ENCODE measurements around the gene TAF4B. TPM values are rescaled to one million over a fixed set of nuclear protein-coding genes. Genes with fewer than 3 reads are reported as not detected.
"Not testable (repeated sequence)": the region's sequence is repeated elsewhere in the genome, so short reads cannot be mapped to it uniquely, and the experiment has no call there.

Gene TAF4B
- total RNA-seq, 1 donor from 2014 or later, result 2.3 TPM

DNA sequence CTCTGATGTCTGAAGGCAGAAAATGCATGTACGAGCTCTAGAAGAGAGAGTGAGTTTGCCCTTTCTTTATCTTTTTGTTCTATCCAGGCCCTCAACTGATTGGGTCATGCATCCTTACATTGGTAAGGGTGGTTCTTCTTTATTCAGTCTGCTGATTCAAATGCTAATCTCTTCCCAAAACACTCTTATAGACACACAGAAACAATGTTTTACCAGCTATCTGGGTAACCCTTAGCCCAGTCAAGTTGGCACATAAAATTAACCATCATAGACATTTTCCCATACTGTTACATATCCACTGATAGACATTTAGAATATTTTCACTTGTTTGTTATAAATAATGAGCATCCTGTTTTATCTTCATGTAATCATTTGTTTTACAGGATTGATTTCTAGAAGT is 141.2 kb downstream of the TAF4B start:
- Mint-ChIP-seq H3K4me3 (ENCODE audit: unreplicated experiment) (no peak overlapping the region), H3K27ac (ENCODE audit: unreplicated experiment) (no peak overlapping the region), H3K27me3 (ENCODE audit: unreplicated experiment) (no peaks in the 10 kb centered on the region), H3K9me3 (ENCODE audit: unreplicated experiment) (peaks cover 4% of the 10 kb centered on the region), H3K36me3 (ENCODE audit: unreplicated experiment) (no peaks in the 10 kb centered on the region), H3K4me1 (ENCODE audit: unreplicated experiment) (no peaks in the 10 kb centered on the region)
- DNase-seq (ENCODE audit: extremely low spot score, unreplicated experiment), result no peak
- TF ChIP-seq, protein P1, sequence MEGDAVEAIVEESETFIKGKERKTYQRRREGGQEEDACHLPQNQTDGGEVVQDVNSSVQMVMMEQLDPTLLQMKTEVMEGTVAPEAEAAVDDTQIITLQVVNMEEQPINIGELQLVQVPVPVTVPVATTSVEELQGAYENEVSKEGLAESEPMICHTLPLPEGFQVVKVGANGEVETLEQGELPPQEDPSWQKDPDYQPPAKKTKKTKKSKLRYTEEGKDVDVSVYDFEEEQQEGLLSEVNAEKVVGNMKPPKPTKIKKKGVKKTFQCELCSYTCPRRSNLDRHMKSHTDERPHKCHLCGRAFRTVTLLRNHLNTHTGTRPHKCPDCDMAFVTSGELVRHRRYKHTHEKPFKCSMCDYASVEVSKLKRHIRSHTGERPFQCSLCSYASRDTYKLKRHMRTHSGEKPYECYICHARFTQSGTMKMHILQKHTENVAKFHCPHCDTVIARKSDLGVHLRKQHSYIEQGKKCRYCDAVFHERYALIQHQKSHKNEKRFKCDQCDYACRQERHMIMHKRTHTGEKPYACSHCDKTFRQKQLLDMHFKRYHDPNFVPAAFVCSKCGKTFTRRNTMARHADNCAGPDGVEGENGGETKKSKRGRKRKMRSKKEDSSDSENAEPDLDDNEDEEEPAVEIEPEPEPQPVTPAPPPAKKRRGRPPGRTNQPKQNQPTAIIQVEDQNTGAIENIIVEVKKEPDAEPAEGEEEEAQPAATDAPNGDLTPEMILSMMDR (IDR thresholded peaks at IDR 0.05), result no peak

DNA sequence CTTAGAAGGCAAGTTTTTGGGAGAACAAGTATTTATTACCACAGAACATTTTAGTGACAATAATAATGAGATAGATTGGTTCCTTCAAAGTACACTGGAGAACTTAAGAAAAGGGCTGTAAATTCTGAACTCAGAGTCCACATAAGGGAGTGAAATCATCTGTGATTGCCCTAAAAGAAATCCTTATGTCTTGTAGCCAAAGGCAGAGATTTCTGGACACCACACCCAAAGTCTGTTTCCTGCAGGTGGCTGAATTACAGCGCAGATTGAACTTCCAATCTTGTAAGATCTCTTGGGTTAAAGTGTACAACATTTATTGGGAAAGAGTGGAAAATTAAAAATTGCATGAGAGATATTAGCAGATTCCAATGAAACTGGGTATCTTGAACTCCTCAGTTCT is 143.8 kb downstream of the TAF4B start:
- Mint-ChIP-seq H3K27ac (ENCODE audit: unreplicated experiment) (no peak overlapping the region), H3K4me1 (ENCODE audit: unreplicated experiment) (no peaks in the 10 kb centered on the region), H3K36me3 (ENCODE audit: unreplicated experiment) (no peaks in the 10 kb centered on the region), H3K27me3 (ENCODE audit: unreplicated experiment) (no peaks in the 10 kb centered on the region), H3K4me3 (ENCODE audit: unreplicated experiment) (no peak overlapping the region), H3K9me3 (ENCODE audit: unreplicated experiment) (peaks cover 4% of the 10 kb centered on the region)
- no peak for DNase-seq (ENCODE audit: extremely low spot score, unreplicated experiment)
- TF ChIP-seq, protein P1 (IDR thresholded peaks at IDR 0.05), result no peak

DNA sequence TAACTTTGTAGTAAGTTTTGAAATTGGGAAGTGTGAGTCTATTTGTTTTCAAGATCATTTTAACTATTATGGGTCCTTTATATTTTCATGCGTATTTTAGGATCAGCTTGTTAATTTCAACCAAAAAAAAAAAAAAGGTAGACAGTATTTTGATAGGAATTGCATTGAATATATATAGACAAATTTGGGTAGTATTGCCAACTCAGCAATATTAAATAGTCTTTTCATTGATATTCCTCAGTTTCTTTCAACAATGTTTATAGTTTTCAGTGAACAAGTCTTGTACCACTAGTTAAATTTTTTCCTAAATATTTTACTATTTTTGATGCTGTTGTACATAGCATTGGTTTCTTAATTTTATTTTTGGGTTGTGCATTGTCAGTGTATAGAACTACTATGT is 149.9 kb downstream of the TAF4B start:
- peaks cover 4% of the 10 kb centered on the region for H3K9me3 Mint-ChIP-seq (ENCODE audit: unreplicated experiment)
- H3K27ac Mint-ChIP-seq (ENCODE audit: unreplicated experiment), result no peak overlapping the region
- no peak overlapping the region for H3K4me3 Mint-ChIP-seq (ENCODE audit: unreplicated experiment)

DNA sequence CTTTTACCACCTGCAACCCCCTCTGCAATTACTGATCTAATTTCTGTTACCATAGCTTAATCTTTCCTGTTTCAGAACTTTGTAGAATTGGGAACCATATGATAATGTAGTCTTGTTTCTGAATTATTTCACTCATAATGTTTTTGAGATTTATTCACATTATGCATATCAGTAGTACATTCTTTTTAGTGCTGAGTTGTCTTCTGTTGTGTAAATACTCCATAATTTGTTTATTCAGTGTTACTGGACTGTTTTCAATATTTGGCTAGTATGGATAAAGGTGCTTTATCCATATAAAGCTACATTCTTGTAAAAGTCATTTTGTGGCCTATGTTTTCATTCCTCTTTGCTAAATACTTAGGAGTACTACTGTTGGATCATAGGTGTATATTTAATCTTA is 152.5 kb downstream of the TAF4B start:
- TF ChIP-seq, protein P1 (IDR thresholded peaks at IDR 0.05), result no peak
- Mint-ChIP-seq H3K4me3 (ENCODE audit: unreplicated experiment) (no peak overlapping the region), H3K9me3 (ENCODE audit: unreplicated experiment) (peaks cover 4% of the 10 kb centered on the region), H3K36me3 (ENCODE audit: unreplicated experiment) (no peaks in the 10 kb centered on the region), H3K4me1 (ENCODE audit: unreplicated experiment) (peaks cover 1% of the 10 kb centered on the region), H3K27ac (ENCODE audit: unreplicated experiment) (no peak overlapping the region), H3K27me3 (ENCODE audit: unreplicated experiment) (peaks cover 6% of the 10 kb centered on the region)
- no peak for DNase-seq (ENCODE audit: extremely low spot score, unreplicated experiment)

More for the DNA sequence above, 149.9 kb downstream of the TAF4B start:
- Mint-ChIP-seq H3K27me3 (ENCODE audit: unreplicated experiment) (no peaks in the 10 kb centered on the region), H3K4me1 (ENCODE audit: unreplicated experiment) (no peaks in the 10 kb centered on the region), H3K36me3 (ENCODE audit: unreplicated experiment) (no peaks in the 10 kb centered on the region)
- DNase-seq (ENCODE audit: extremely low spot score, unreplicated experiment), result no peak
- TF ChIP-seq, protein P1 (IDR thresholded peaks at IDR 0.05), result no peak

DNA sequence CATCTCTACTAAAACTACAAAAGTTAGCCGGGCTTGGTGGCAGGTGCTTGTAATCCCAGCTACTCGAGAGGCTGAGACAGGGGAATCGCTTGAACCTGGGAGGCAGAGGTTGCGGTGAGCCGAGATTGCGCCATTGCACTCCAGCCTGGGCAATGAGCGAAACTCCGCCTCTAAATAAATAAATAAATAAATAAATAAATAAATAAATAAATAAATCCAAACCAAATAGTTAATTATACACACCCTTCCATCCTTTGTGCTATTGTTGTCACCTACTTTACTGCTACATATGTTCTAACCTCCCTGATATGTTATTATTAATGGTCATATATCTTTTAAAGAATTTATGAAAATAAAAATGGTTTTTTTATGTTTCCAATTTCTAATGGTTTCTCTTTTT is 155.3 kb downstream of the TAF4B start:
- peaks cover 25% of the 10 kb centered on the region for H3K4me1 Mint-ChIP-seq (ENCODE audit: unreplicated experiment)
- not testable (repeated sequence) for H3K4me3 Mint-ChIP-seq (ENCODE audit: unreplicated experiment); H3K27ac Mint-ChIP-seq (ENCODE audit: unreplicated experiment); H3K36me3 Mint-ChIP-seq (ENCODE audit: unreplicated experiment); H3K9me3 Mint-ChIP-seq (ENCODE audit: unreplicated experiment); DNase-seq (ENCODE audit: extremely low spot score, unreplicated experiment); H3K27me3 Mint-ChIP-seq (ENCODE audit: unreplicated experiment)

All from osteocyte (in vitro differentiated cells).